Mesendoderm (in vitro differentiated cells): Measurements from ENCODE around the gene CLCF1.

Source experiments
- DNase-seq: peaks from one replicate; pipeline ENCODE4 v3.0.0; 2013
- H2AK5ac ChIP-seq: 2 replicates; pipeline ENCODE4 v1.6.1; 2013; ENCODE audit warnings: low read length, inconsistent platforms
- H2BK120ac ChIP-seq: 2 replicates; pipeline ENCODE4 v1.6.1; 2013; ENCODE audit warnings: low read depth, mild to moderate bottlenecking, low read length, moderate library complexity, mixed read lengths
- H2BK15ac ChIP-seq: replicated peaks from 2 replicates; pipeline ENCODE4 v1.6.1; 2013; ENCODE audit warnings: low read depth, mild to moderate bottlenecking, moderate library complexity
- H2BK5ac ChIP-seq: 2 replicates; pipeline ENCODE4 v1.6.1; 2013; ENCODE audit warnings: low read length, inconsistent platforms
- H3K18ac ChIP-seq: 2 replicates; pipeline ENCODE4 v1.6.1; 2013; ENCODE audit warnings: mild to moderate bottlenecking, low read length, mixed read lengths
- H3K23ac ChIP-seq: one replicate; pipeline ENCODE4 v1.6.1; 2013; ENCODE audit warnings: low read length
- H3K27ac ChIP-seq: 2 replicates; pipeline ENCODE4 v1.5.1; 2013; ENCODE audit warnings: low read depth, mild to moderate bottlenecking, inconsistent platforms, low read length, moderate library complexity
- H3K27me3 ChIP-seq: 2 replicates; pipeline ENCODE4 v1.6.1; 2013; ENCODE audit warnings: low read length, control low read depth, mild to moderate bottlenecking, inconsistent platforms; ENCODE audit not compliant: insufficient read depth, poor library complexity
- H3K36me3 ChIP-seq: 2 replicates; pipeline ENCODE4 v1.6.1; 2013; ENCODE audit warnings: low read length, inconsistent platforms; ENCODE audit not compliant: control insufficient read depth, insufficient read depth
- H3K4ac ChIP-seq: one replicate; pipeline ENCODE4 v1.6.1; 2013; ENCODE audit warnings: low read depth, mild to moderate bottlenecking, low read length, moderate library complexity
- H3K4me1 ChIP-seq: 2 replicates; pipeline ENCODE4 v1.6.1; 2013; ENCODE audit warnings: low read depth, low read length, inconsistent platforms; ENCODE audit not compliant: control insufficient read depth
- H3K4me2 ChIP-seq: 2 replicates; pipeline ENCODE4 v1.6.1; 2013; ENCODE audit warnings: low read length
- H3K4me3 ChIP-seq: 2 replicates; pipeline ENCODE4 v1.5.1; 2013; ENCODE audit warnings: mild to moderate bottlenecking, low read length
- H3K56ac ChIP-seq: one replicate; pipeline ENCODE4 v1.6.1; 2013; ENCODE audit warnings: low read length
- H3K79me1 ChIP-seq: 2 replicates; pipeline ENCODE4 v1.6.1; 2013; ENCODE audit warnings: low read length, inconsistent platforms
- H3K79me2 ChIP-seq: 2 replicates; pipeline ENCODE4 v1.6.1; 2013; ENCODE audit warnings: mild to moderate bottlenecking, low read length; ENCODE audit not compliant: control insufficient read depth, insufficient read depth
- H3K9ac ChIP-seq: 2 replicates; pipeline ENCODE4 v1.6.1; 2013; ENCODE audit warnings: low read length, inconsistent platforms
- H4K5ac ChIP-seq: one replicate; pipeline ENCODE4 v1.6.1; 2013; ENCODE audit warnings: low read length
- H4K8ac ChIP-seq: one replicate; pipeline ENCODE4 v1.6.1; 2013; ENCODE audit warnings: low read depth, mild to moderate bottlenecking, control low read depth, low read length, moderate library complexity
- WGBS: extraction: QIAGEN DNeasy Blood & Tissue Kit; methylation state at CpG from one replicate; pipeline ENCODE4 v1.1.7; 2013; ENCODE audit warnings: low lambda C conversion rate, missing lambda C conversion rate; ENCODE audit not compliant: insufficient coverage; ENCODE audit errors: extremely low coverage; 5-methylcytosine and 5-hydroxymethylcytosine counted together

The CLCF1 gene

DNA sequence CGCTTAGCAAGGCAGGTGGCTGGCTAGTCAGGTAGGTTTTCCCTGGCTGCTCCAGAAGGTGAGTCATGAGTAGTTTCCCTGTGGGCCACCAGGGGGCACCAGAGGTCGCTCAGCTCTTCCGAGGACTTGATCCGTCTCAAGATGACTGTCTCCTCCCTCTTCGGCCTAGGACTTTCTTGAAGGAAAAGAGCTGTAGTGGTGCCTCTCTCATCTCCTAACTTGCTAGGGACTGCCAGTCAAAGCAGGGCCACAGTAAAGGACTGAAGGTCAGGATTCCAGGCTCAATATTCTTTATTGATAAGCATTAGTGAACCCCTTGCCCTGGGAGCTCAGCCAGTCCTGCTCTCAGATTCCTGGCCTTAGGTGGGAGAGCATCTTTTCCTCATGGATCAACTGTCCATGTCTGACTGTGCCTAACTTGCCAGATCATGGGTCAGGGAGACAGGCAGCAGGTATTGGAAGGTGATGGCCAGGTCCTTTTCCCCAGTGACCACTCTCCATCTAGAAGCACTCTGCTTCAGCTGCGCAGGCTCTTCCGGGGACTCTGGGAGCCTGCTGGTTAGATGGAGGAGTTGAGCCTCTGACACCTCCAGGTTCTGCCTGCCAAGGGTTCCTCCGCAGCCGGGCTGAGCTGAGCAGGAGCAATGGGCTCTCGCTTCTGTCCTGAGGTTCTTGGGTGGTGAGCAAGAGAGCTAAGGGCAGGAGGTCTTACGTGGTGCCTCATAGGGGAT is 22.0 kb downstream of the CLCF1 start:
- Histone ChIP-seq H3K9ac (no peak overlapping the region), H2BK5ac (no peak overlapping the region), H4K5ac (no peak overlapping the region), H3K18ac (no peak overlapping the region), H3K79me2 (no peaks in the 10 kb centered on the region), H3K36me3 (no peaks in the 10 kb centered on the region), H4K8ac (no peak overlapping the region), H3K23ac (no peak overlapping the region), H3K4me3 (no peak overlapping the region), H2BK120ac (no peak overlapping the region), H3K4me1 (peaks cover 9% of the 10 kb centered on the region), H3K27me3 (no peaks in the 10 kb centered on the region), H2BK15ac (no peak overlapping the region), H2AK5ac (no peak overlapping the region), H3K56ac (no peak overlapping the region), H3K79me1 (no peaks in the 10 kb centered on the region), H3K4me2 (no peak overlapping the region), H3K4ac (no peak overlapping the region), H3K27ac (no peak overlapping the region)
- DNase-seq = peak; percentile 87
- no CpG with 5 or more reads among the region's 11 CpGs for WGBS

GRCh38 chr11:67349928-67350465 is 23.4 kb downstream of the CLCF1 start:
- Histone ChIP-seq H4K8ac (no peak overlapping the region), H3K27ac (no peak overlapping the region), H2BK15ac (no peak overlapping the region), H3K9ac (no peak overlapping the region), H2BK120ac (no peak overlapping the region), H2BK5ac (no peak overlapping the region), H3K23ac (no peak overlapping the region), H3K79me2 (no peaks in the 10 kb centered on the region), H3K4me1 (peaks cover 9% of the 10 kb centered on the region), H3K56ac (no peak overlapping the region), H3K4ac (no peak overlapping the region), H3K79me1 (no peaks in the 10 kb centered on the region), H4K5ac (no peak overlapping the region), H3K4me3 (no peak overlapping the region), H3K18ac (no peak overlapping the region), H3K27me3 (no peaks in the 10 kb centered on the region), H3K36me3 (no peaks in the 10 kb centered on the region), H2AK5ac (no peak overlapping the region), H3K4me2 (no peak overlapping the region)
- DNase-seq = no peak
- WGBS = no CpG with 5 or more reads among the region's 4 CpGs

DNA sequence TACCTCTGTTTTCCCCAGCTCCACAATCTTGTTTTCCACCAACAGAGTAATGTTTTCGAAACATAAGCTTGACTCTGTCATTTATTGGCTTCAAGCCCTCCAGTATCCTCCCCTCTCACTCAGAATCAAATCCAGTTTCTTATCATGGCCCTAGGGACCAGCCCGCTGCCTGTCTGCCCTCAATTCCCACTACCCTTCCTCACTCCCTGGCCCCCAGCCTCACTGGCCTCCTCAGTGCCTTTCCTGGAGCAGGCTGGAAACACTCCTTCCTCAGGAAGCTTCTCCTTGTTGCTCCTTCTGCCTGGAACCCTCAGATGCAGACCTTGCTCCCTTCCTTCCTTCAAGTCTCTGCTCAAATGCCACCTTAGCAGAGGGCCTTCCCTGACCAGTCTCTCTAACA is 23.9 kb downstream of the CLCF1 start:
- Histone ChIP-seq H4K5ac (no peak overlapping the region), H3K23ac (no peak overlapping the region), H3K4me3 (no peak overlapping the region), H3K79me1 (no peaks in the 10 kb centered on the region), H2AK5ac (no peak overlapping the region), H2BK5ac (no peak overlapping the region), H3K4me2 (no peak overlapping the region), H3K9ac (no peak overlapping the region), H3K79me2 (no peaks in the 10 kb centered on the region), H4K8ac (no peak overlapping the region), H3K18ac (no peak overlapping the region), H3K27ac (no peak overlapping the region), H2BK120ac (no peak overlapping the region), H3K4ac (no peak overlapping the region), H3K36me3 (no peaks in the 10 kb centered on the region), H3K4me1 (peaks cover 8% of the 10 kb centered on the region), H3K56ac (no peak overlapping the region), H3K27me3 (no peaks in the 10 kb centered on the region), H2BK15ac (no peak overlapping the region)
- no CpG with 5 or more reads among the region's 2 CpGs for WGBS
- DNase-seq = no peak

- Histone ChIP-seq H3K4ac (no peak overlapping the region), H2AK5ac (no peak overlapping the region), H4K8ac (no peak overlapping the region), H3K9ac (no peak overlapping the region), H3K4me3 (no peak overlapping the region), H2BK5ac (no peak overlapping the region), H3K27ac (no peak overlapping the region), H3K4me2 (no peak overlapping the region), H3K79me1 (no peaks in the 10 kb centered on the region), H2BK120ac (no peak overlapping the region), H3K23ac (no peak overlapping the region), H3K27me3 (no peaks in the 10 kb centered on the region), H3K4me1 (peaks cover 5% of the 10 kb centered on the region), H3K79me2 (no peaks in the 10 kb centered on the region), H3K36me3 (no peaks in the 10 kb centered on the region), H3K56ac (no peak overlapping the region), H4K5ac (no peak overlapping the region), H2BK15ac (no peak overlapping the region), H3K18ac (no peak overlapping the region)
- no CpG with 5 or more reads among the region's 5 CpGs for WGBS
- DNase-seq = no peak
Observed at GRCh38 chr11:67349036-67349435, 24.4 kb downstream of the CLCF1 start.

DNA sequence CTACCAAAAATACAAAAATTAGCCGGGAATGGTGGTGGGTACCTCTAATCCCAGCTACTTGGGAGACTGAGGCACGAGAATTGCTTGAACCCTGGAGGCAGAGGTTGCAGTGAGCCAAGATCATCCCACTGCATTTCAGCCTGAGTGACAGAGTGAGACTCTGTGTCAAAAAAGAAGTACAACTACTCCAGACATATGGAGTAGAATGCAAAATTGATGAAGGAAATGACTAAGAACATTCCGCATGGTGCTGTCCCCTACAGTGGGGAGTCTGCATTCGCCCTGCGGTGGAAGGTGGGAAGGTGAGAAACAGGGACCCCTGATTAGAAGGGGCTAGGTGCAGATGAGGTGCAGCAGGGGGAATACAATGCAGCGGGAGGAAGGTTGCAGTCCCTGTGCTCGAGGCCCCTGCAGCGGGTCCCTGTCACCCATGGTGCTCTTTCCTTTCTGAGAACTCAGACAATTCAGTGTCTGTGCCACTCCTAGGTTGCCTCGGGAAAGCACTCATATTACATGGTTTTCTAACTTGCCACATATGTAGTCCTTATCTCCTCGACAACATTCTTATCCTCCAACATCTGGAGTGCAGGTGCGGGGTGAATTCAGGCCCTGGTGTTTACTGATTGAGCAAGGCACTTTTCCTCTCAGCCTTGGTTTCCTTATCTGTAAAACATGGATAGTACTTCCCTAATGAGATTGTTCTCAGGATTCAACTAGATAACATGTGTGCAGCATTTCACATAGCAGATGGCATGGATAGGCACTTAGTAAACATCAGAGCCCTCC is 25.2 kb downstream of the CLCF1 start:
- DNase-seq = peak; percentile 62
- Histone ChIP-seq H3K56ac (no peak overlapping the region), H3K79me1 (no peaks in the 10 kb centered on the region), H2AK5ac (no peak overlapping the region), H2BK15ac (no peak overlapping the region), H4K8ac (no peak overlapping the region), H3K27me3 (no peaks in the 10 kb centered on the region), H3K79me2 (no peaks in the 10 kb centered on the region), H2BK120ac (no peak overlapping the region), H3K9ac (no peak overlapping the region), H3K27ac (no peak overlapping the region), H3K4me2 (no peak overlapping the region), H3K4ac (no peak overlapping the region), H4K5ac (no peak overlapping the region), H3K4me1 (peaks cover 3% of the 10 kb centered on the region), H3K23ac (no peak overlapping the region), H3K36me3 (no peaks in the 10 kb centered on the region), H3K4me3 (no peak overlapping the region), H3K18ac (no peak overlapping the region), H2BK5ac (no peak overlapping the region)
- no CpG with 5 or more reads among the region's 11 CpGs for WGBS
